ENCODE measurements around the gene POLRMT.

GRCh38 chr19:624433-625109 is 8.8 kb downstream of the POLRMT start:
- TF ChIP-seq, protein P1, sequence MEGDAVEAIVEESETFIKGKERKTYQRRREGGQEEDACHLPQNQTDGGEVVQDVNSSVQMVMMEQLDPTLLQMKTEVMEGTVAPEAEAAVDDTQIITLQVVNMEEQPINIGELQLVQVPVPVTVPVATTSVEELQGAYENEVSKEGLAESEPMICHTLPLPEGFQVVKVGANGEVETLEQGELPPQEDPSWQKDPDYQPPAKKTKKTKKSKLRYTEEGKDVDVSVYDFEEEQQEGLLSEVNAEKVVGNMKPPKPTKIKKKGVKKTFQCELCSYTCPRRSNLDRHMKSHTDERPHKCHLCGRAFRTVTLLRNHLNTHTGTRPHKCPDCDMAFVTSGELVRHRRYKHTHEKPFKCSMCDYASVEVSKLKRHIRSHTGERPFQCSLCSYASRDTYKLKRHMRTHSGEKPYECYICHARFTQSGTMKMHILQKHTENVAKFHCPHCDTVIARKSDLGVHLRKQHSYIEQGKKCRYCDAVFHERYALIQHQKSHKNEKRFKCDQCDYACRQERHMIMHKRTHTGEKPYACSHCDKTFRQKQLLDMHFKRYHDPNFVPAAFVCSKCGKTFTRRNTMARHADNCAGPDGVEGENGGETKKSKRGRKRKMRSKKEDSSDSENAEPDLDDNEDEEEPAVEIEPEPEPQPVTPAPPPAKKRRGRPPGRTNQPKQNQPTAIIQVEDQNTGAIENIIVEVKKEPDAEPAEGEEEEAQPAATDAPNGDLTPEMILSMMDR (IDR thresholded peaks at IDR 0.05), result no peak
- no peak for TF ChIP-seq POLR2A (IDR thresholded peaks at IDR 0.05)

Measured in heart left ventricle (tissue), 13 donors.